Kidney (tissue), 14 donors: ENCODE measurements around the gene TCERG1L. TPM values are rescaled to one million over a fixed set of nuclear protein-coding genes. Genes with fewer than 3 reads are reported as not detected.

Source experiments
- DNase-seq, 5 donors: peaks; one replicate each; pipeline ENCODE4 v3.0.0-alpha.2; 2013 to 2020
- FAIRE-seq: peaks from 2 replicates; lab custom pipeline; 2012; peaks lifted over from hg19 to GRCh38; lab: Jason Lieb, UNC
- H3K27ac ChIP-seq, 2 donors: one replicate each; pipeline ENCODE4 v1.7.0; 2013; ENCODE audit warnings: low read depth in 2 of 2, low read length in 2 of 2, inconsistent platforms in 1 of 2
- H3K27me3 ChIP-seq: one replicate; pipeline ENCODE4 v1.7.1; 2013; ENCODE audit warnings: low read length, inconsistent platforms; ENCODE audit not compliant: control insufficient read depth, insufficient read depth
- H3K36me3 ChIP-seq, 3 donors: one replicate each; pipeline versions ENCODE4 v1.7.0 to v1.7.1; 2013; ENCODE audit warnings: low read length in 3 of 3, control low read depth in 1 of 3, inconsistent platforms in 1 of 3; ENCODE audit not compliant: insufficient read depth in 3 of 3, control insufficient read depth in 2 of 3
- H3K4me1 ChIP-seq, 3 donors: one replicate each; pipeline versions ENCODE4 v1.7.0 to v1.7.1; 2013; ENCODE audit warnings: low read length in 3 of 3, inconsistent platforms in 1 of 3, low read depth in 1 of 3; ENCODE audit not compliant: control insufficient read depth in 2 of 3, insufficient read depth in 2 of 3
- H3K4me3 ChIP-seq, 3 donors: one replicate each; pipeline versions ENCODE4 v1.7.0 to v1.8.1; 2013; ENCODE audit warnings: low read length in 3 of 3, control low read depth in 1 of 3, inconsistent platforms in 1 of 3
- H3K9ac ChIP-seq, 3 donors: one replicate each; pipeline versions ENCODE4 v1.7.0 to v1.7.1; 2013; ENCODE audit warnings: low read length in 3 of 3, control low read depth in 1 of 3, inconsistent platforms in 1 of 3
- H3K9me3 ChIP-seq, 3 donors: one replicate each; pipeline versions ENCODE4 v1.7.0 to v1.7.1; 2013; ENCODE audit warnings: low read length in 3 of 3, control low read depth in 1 of 3, inconsistent platforms in 1 of 3; ENCODE audit not compliant: control insufficient read depth in 2 of 3, insufficient read depth in 1 of 3
- intact Hi-C: fragments of 100-400 bp; cut with DNase I; formaldehyde crosslinking; loops from one replicate; pipeline ENCODE4 v1.11.1; 2022
- polyA plus RNA-seq: library from polyadenylated mRNA; stranded (reverse); fragments of 350-450 nt; fragmentation: Illumina TruSeq; extraction: RNeasy Lipid Tissue Mini Kit (QIAGEN cat#74804); gene quantifications from one replicate; pipeline ENCODE4 v1.2.3, GENCODE V29; 2014; ENCODE audit warnings: low read depth, low replicate concordance; ENCODE audit not compliant: insufficient read depth
- total RNA-seq: library from RNA; stranded (reverse); fragmentation: NEBNext Ultra II Directional; extraction: Animal tissue kit (Norgen Biotek cat#: 25700); gene quantifications from one replicate; pipeline ENCODE4 v1.2.1, GENCODE V29; 2021
- TF ChIP-seq, protein P1 (sequence below): IDR thresholded peaks from 3 replicates; pipeline ENCODE4 v1.5.1; 2012; ENCODE audit warnings: mild to moderate bottlenecking, moderate library complexity, borderline replicate concordance; ENCODE audit not compliant: insufficient read depth; ENCODE audit errors: extremely low read depth
- donor health status: control.
- donor health status: control.
- donor health status: control.
- donor health status: control.
- donor health status: control.
- donor health status: DM: yes; HTN: yes; CAD: no.
- donor health status: Normal renal cell carcinoma (clear cell type).

The TCERG1L gene
- total and polyA plus RNA-seq, 2 donors from 2014 or later: not detected

DNA sequence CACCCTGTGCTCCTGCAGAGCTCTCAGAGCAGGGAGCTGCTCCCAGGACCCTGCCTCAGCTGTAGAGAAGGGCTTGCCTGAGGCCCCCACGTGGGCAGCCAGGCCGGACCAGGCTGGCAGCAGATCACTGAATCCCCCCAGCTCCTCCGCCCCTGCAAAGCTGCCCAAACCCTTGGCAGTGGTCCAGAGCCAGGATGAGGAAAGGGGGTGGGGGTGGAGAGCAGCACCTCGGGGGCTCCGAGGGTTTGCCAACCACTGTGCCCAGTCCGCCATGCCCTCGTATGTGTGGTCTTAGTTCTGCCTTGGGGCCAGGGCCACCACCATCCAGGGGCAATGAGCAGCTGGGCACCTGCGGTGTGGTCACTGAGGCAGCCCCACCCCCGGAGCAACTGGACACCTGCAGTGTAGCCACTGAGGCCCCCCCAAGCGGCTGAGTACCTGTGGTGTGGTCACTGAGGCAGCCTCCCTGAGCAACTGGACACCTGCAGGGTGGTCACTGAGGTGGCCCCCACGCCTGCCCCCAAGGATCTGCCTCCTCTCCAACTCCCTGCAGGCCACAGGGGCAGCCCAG is 90.8 kb downstream of the TCERG1L start:
- H3K4me3 ChIP-seq: no peak overlapping the region
- no peaks in the 10 kb centered on the region for H3K27me3 ChIP-seq
- intact Hi-C loops: no loop called here
- no peaks in the 10 kb centered on the region for H3K9me3 ChIP-seq
- H3K4me1 ChIP-seq: no peaks in the 10 kb centered on the region
- TF ChIP-seq, protein P1, sequence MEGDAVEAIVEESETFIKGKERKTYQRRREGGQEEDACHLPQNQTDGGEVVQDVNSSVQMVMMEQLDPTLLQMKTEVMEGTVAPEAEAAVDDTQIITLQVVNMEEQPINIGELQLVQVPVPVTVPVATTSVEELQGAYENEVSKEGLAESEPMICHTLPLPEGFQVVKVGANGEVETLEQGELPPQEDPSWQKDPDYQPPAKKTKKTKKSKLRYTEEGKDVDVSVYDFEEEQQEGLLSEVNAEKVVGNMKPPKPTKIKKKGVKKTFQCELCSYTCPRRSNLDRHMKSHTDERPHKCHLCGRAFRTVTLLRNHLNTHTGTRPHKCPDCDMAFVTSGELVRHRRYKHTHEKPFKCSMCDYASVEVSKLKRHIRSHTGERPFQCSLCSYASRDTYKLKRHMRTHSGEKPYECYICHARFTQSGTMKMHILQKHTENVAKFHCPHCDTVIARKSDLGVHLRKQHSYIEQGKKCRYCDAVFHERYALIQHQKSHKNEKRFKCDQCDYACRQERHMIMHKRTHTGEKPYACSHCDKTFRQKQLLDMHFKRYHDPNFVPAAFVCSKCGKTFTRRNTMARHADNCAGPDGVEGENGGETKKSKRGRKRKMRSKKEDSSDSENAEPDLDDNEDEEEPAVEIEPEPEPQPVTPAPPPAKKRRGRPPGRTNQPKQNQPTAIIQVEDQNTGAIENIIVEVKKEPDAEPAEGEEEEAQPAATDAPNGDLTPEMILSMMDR: no peak
- H3K36me3 ChIP-seq: no peaks in the 10 kb centered on the region
- no peak for FAIRE-seq
- no peak overlapping the region for H3K9ac ChIP-seq
- H3K27ac ChIP-seq: no peak overlapping the region
- DNase-seq: peak in 1 of 5 donors; percentile 56

DNA sequence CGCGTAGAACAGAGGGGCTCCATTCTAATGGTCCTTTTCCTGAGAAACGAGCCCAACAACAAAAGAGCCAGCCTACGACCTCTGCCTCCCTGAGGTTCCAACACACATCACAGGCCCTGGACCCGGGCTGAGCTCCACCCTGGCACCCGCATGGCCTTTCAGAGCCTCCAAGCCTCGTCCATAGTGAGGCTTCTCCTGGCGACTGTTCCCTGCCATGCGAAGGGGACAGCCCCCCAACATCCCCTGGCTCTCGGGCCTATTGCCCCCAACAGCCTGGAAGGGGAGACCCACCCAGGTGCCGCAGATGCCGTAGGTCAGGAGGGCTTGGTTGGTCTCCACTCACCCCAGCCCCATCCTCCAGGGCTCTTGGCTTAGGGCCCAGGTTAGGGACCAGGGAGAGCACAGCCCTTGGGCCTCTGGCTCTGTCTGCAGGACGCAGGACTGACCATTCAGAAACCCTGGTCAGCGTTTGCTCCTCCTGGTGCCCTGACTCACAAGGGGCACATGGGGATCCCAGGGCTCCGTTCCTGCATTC is 91.5 kb downstream of the TCERG1L start:
- DNase-seq (peak in 1 of 5 donors; percentile 52), FAIRE-seq (no peak)
- Histone ChIP-seq H3K9me3 (no peaks in the 10 kb centered on the region), H3K4me3 (no peak overlapping the region), H3K36me3 (no peaks in the 10 kb centered on the region), H3K9ac (no peak overlapping the region), H3K27ac (no peak overlapping the region), H3K4me1 (no peaks in the 10 kb centered on the region), H3K27me3 (no peaks in the 10 kb centered on the region)
- TF ChIP-seq, protein P1: no peak
- intact Hi-C loops: no loop called here

DNA sequence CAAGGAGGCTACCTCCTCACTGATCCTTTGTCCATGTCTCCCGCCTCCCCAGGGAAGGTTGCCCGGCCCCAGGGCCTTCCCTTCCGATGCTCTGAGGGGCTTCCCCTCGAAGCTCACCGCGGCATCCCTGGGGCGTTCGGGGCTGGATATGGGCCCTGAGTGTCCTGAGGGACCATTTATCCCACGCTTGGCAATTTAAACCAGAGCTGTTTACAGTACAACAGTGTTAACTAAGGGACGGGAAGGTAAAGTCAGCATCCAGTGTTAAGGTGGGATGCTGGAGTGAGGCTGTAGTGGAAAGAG is 92.0 kb downstream of the TCERG1L start:
- Histone ChIP-seq H3K9ac (no peak overlapping the region), H3K27me3 (no peaks in the 10 kb centered on the region), H3K36me3 (no peaks in the 10 kb centered on the region), H3K9me3 (no peaks in the 10 kb centered on the region), H3K4me3 (no peak overlapping the region), H3K27ac (no peak overlapping the region), H3K4me1 (no peaks in the 10 kb centered on the region)
- DNase-seq: no peak
- TF ChIP-seq, protein P1: no peak
- intact Hi-C loops: no loop called here
- no peak for FAIRE-seq
